Skeletal muscle tissue (tissue), 4 donors: Measurements from ENCODE around the gene ZFYVE27. TPM values are rescaled to one million over a fixed set of nuclear protein-coding genes. Genes with fewer than 3 reads are reported as not detected.

ENCODE experiments used
- H3K27ac ChIP-seq: one replicate; pipeline ENCODE4 v1.7.0; 2013; ENCODE audit warnings: mild to moderate bottlenecking, low read depth, low read length, inconsistent platforms
- H3K27me3 ChIP-seq, 3 donors: one replicate each; pipeline ENCODE4 v1.7.0; 2013; ENCODE audit warnings: low read length in 3 of 3; ENCODE audit not compliant: control insufficient read depth in 3 of 3, insufficient read depth in 3 of 3
- H3K36me3 ChIP-seq, 3 donors: one replicate each; pipeline ENCODE4 v1.7.0; 2013; ENCODE audit warnings: low read length in 3 of 3; ENCODE audit not compliant: control insufficient read depth in 3 of 3, insufficient read depth in 3 of 3
- H3K4me1 ChIP-seq, 3 donors: one replicate each; pipeline ENCODE4 v1.7.0; 2013; ENCODE audit warnings: low read length in 3 of 3, mild to moderate bottlenecking in 3 of 3; ENCODE audit not compliant: control insufficient read depth in 3 of 3, insufficient read depth in 3 of 3
- H3K4me3 ChIP-seq, 3 donors: one replicate each; pipeline ENCODE4 v1.7.0; 2013; ENCODE audit warnings: low read length in 3 of 3
- H3K9ac ChIP-seq, 3 donors: one replicate each; pipeline ENCODE4 v1.7.0; 2013; ENCODE audit warnings: low read length in 3 of 3, mild to moderate bottlenecking in 3 of 3, moderate library complexity in 2 of 3, low read depth in 1 of 3
- H3K9me3 ChIP-seq, 3 donors: one replicate each; pipeline ENCODE4 v1.7.0; 2013; ENCODE audit warnings: low read length in 3 of 3; ENCODE audit not compliant: control insufficient read depth in 3 of 3
- total RNA-seq: library from RNA; depleted of rRNA; stranded (reverse); fragments of >200 nt; gene quantifications from one replicate; pipeline ENCODE4 v1.2.3, GENCODE V29; 2014
- donor health status: Osteomylitis.

The ZFYVE27 gene
- total RNA-seq, 1 donor from 2014 or later, result 8.4 TPM

DNA sequence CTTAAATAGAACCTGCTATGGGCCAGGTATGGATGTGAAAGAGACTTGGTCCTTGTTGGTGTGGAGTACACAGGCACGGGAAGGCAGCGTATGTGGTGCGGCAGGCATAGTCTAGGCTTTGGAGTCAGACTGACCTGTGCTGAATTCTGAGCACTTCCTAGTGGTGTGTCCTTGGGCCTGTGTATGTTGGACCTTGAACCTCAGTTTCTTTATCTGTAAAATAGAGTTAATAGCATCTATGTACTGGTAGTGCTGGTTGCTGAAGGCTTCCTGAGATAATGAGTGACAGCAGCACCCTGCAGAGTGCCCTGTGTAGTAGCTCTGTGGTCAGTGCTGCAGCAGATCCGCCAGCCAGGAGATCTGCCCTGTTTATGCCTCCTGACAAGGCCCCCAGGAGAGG, 40.2 kb downstream of the ZFYVE27 start:
- Histone ChIP-seq H3K4me1 (peaks cover 6 to 10% (median 10%) of the 10 kb centered on the region in 3 donors), H3K9me3 (no peaks in the 10 kb centered on the region), H3K9ac (no peak overlapping the region), H3K4me3 (no peak overlapping the region), H3K36me3 (no peaks in the 10 kb centered on the region), H3K27me3 (peaks cover 14 to 24% (median 17%) of the 10 kb centered on the region in 3 donors), H3K27ac (no peak overlapping the region)

DNA sequence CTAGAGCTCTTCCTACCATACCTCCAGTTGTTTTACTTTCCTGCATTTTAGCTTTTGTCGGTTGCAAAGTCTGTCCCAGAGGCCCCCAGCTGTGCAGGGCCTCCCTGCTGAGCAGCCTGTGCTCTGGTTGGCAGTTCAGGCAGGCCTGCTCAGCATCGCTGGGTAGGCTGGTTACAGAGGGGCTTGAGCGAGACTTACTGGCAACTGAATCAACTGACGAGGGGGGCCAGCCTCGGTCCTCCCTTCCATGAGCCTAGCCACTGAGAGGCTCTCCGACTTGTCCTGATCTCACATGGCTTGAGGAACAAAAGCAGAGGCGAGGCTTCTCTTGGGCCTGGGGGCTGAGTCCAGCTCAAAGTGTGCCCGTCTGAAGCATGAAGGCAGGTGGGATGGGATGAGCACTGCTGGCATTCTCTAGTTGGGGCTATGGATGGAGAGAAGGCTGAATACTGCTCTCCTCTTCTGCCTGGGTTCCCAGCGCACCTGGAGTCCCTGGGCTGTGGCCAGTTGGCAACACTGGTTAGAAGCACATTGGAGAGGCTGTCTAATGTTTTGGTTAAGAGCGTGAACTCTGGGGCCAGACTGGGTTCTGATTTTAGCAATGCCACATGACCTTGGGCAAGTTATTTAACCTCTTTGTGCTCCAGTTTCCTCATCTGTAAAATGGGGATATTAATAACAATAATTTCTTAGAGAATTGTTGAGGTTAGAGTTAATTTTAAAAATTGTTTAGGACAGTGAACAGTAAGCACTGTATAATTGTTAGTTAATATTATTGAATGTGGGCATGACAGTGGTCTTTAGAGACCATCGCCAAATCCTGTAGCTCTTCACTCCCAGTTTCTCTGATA, 41.7 kb downstream of the ZFYVE27 start:
- Histone ChIP-seq H3K36me3 (no peaks in the 10 kb centered on the region), H3K9ac (no peak overlapping the region), H3K9me3 (no peaks in the 10 kb centered on the region), H3K4me1 (peaks cover 6 to 14% (median 13%) of the 10 kb centered on the region in 3 donors), H3K27me3 (peaks cover 1 to 8% (median 3%) of the 10 kb centered on the region in 3 donors), H3K4me3 (no peak overlapping the region), H3K27ac (no peak overlapping the region)

DNA sequence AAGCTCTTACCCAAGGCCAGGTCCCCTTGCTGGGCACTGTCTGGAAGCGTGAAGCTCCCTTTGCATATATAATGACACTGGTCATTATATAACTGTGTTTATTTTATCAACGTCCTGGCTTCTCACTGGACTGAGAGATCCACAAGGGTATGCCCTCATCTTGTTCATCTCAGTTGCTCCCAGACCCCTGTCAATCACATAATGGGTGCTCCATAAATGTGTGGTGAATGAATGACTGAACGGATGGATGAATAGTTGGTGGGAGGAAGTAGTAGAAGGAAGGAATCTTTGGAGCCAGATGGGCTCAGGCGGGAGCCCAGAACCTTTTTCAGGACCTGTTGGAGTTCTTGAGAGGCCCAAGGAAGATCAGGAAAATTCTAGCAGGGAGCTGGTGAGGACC, 42.6 kb downstream of the ZFYVE27 start:
- H3K9ac ChIP-seq, result no peak overlapping the region
- H3K4me1 ChIP-seq, result peaks cover 6 to 14% (median 13%) of the 10 kb centered on the region in 3 donors
- no peaks in the 10 kb centered on the region for H3K9me3 ChIP-seq
- H3K27ac ChIP-seq, result no peak overlapping the region
- H3K27me3 ChIP-seq, result peaks cover 0 to 5% (median 0%) of the 10 kb centered on the region in 3 donors
- H3K4me3 ChIP-seq, result no peak overlapping the region
- no peaks in the 10 kb centered on the region for H3K36me3 ChIP-seq

DNA sequence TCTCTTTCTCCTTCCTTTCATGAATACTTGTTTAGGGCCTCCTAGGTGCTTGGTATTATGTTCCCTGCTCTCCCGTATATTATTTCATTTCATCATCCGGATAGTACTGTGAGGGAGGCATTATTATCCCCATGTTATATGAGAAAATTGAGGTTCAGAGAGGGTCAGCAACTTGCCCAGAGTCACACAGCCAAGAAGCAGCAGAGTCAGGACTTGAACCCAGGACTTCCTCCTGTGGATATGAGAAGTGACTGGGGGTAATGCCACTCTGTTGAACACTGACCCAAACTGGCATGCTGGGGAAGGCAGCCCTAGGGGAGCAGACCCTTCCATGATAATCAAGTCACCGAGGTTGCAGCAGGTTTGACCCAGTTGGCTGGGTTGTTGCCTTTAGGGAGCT, 43.0 kb downstream of the ZFYVE27 start:
- no peaks in the 10 kb centered on the region for H3K9me3 ChIP-seq

DNA sequence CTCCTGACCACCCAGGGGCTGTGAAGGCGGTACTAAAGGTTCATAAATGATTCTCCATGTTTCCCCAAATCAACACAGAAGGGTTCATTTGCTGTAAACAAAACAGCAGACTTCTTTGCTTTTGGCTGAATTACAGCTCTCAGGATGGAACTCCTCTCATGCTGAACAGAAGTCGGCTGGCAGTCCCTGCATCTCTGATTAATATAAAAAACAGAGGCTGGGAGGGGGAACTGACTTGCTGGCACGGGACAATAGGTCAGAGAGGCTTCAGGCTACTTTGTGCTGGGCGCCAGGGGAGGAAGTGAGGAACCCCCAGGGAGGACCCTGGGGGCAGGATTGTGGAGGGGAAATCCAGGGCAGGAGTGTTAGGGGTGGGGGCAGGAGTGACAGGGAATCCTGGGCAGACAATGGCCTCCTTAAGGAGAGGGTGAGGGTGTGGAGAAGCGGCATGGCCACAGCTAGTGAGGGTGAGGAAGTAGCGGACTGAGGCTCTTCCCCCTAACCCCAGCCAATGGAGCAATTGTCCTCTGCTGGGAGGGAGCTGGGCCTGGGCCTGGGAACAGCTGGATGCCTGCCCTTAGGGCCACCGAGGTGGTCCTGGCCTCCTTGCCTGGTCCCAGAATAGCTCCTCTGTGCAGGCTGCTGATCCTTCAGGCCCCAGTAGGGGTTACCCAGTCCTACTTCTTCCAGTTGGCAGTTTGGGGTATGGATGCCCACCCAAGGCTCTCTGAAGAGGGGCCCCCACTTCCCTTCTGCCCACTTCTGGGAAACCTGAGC, 44.1 kb downstream of the ZFYVE27 start:
- H3K27me3 ChIP-seq, result no peaks in the 10 kb centered on the region
- no peaks in the 10 kb centered on the region for H3K36me3 ChIP-seq
- H3K4me1 ChIP-seq, result peaks cover 6 to 14% (median 13%) of the 10 kb centered on the region in 3 donors
- no peak overlapping the region for H3K4me3 ChIP-seq
- H3K9me3 ChIP-seq, result no peaks in the 10 kb centered on the region
- no peak overlapping the region for H3K27ac ChIP-seq
- H3K9ac ChIP-seq, result no peak overlapping the region

More for the DNA sequence above, 43.0 kb downstream of the ZFYVE27 start:
- H3K36me3 ChIP-seq, result no peaks in the 10 kb centered on the region
- peaks cover 6 to 14% (median 13%) of the 10 kb centered on the region in 3 donors for H3K4me1 ChIP-seq
- H3K27ac ChIP-seq, result no peak overlapping the region
- peaks cover 0 to 3% (median 0%) of the 10 kb centered on the region in 3 donors for H3K27me3 ChIP-seq
- no peak overlapping the region for H3K4me3 ChIP-seq
- peak overlapping the region in 1 of 3 donors; percentile 25 for H3K9ac ChIP-seq

DNA sequence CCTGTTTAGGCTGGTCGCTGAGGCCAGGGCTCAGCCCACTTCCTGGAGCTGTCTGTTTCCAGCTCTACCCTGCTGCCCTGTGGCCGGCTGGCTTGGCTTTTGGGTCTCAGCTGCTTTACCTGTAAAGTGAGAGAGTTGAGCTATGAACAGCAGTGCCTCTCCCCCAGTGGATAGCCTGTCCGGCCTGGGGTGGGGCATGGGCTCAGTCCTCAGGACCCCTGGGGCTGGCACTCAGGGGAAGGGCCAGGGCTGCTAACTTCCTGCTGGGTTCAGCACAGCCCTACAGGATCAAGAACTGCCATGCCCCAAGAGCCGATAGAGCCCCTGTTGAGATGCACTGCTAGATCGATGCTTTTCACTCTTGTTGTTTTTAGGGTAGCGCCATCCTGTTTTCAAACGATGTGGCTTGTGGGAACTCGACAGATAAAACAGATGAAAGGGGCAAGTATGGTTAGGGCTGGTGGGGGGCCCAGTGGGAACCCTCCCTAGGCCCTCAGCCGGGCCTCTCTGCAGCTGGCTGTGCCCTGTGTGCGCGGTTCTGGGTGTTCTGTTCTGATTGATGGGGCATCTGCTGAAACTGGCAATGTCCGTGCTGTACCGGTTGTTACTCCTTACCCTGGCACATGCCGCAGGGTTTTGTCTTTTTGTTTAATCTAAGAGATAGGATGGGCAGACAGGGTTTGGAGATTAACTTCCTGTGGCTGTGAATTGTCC, 44.8 kb downstream of the ZFYVE27 start:
- Histone ChIP-seq H3K36me3 (no peaks in the 10 kb centered on the region), H3K4me1 (peaks cover 6 to 14% (median 13%) of the 10 kb centered on the region in 3 donors), H3K27ac (no peak overlapping the region), H3K4me3 (no peak overlapping the region), H3K27me3 (no peaks in the 10 kb centered on the region), H3K9ac (no peak overlapping the region), H3K9me3 (no peaks in the 10 kb centered on the region)

DNA sequence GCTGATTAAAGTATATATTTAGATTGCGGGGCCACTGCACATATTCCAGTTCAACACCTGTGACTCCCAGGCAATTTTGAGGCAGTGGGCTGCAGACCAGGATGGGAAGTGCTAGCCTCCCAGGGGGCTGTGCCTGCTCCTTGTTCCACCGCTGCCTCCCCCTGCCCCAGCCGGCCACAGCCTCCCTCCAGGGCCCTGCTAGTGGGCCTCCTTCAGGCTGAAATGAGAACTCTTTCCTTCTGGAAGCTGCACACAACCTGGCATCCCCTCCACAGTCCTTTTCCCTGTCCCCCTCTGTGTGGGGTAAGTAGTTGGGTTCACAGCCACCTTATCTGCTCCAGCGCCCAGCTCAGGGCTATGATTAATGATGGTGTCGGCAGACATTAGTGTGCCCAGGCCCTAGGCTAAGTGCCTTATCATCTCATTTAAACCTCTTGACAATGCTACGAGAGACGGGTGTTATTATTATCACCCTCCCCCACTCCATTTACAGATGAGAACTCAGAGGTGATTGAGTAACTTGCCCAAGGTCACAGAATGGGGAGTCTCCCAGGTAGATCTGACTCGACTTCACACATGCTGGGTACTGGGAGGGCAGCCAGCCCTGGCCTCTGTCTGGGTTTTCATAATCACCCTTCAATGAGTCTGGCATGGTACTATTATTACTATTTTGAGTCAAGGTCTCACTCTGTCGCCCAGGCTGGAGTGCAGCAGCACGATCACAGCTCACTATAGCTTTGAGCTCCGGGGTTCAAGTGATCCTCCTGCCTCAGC, 45.7 kb downstream of the ZFYVE27 start:
- peaks cover 6 to 14% (median 13%) of the 10 kb centered on the region in 3 donors for H3K4me1 ChIP-seq
- no peaks in the 10 kb centered on the region for H3K9me3 ChIP-seq
- H3K27ac ChIP-seq, result no peak overlapping the region
- H3K36me3 ChIP-seq, result no peaks in the 10 kb centered on the region
- no peak overlapping the region for H3K9ac ChIP-seq
- peaks cover 0 to 3% (median 1%) of the 10 kb centered on the region in 3 donors for H3K27me3 ChIP-seq
- H3K4me3 ChIP-seq, result no peak overlapping the region

DNA sequence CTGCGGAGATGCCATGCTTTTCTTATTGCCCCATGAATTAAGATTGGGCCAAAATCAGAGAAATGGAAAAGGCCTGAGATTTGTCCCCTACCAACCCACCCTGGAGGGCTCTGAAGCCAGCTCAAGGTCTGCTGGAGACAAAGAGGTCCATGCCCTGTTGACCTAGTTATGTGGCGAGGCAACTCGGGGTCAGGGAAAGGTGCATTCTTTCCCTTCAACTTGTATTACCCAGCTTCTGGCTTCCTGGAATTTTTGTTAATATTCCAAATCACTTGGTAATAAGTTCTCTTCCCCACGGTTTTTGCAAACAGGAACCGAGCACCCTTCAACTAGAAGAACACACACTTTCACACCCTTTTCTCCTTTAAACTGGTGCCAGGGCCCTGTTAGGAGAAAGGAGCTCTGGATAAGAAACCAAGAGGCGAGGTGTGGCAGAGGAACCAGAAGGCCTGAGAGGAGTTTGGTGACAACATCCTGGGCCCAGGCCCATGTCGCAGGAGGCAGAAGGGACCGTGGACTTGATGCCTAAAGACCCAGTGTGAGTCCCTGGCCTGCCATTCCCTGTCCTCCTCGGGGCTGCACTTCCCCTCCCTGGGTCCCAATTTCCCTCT, 47.4 kb downstream of the ZFYVE27 start:
- Histone ChIP-seq H3K27ac (no peak overlapping the region), H3K4me1 (peaks cover 6 to 19% (median 14%) of the 10 kb centered on the region in 3 donors), H3K4me3 (no peak overlapping the region), H3K27me3 (peaks cover 3 to 14% (median 7%) of the 10 kb centered on the region in 3 donors), H3K9me3 (no peaks in the 10 kb centered on the region), H3K36me3 (no peaks in the 10 kb centered on the region), H3K9ac (no peak overlapping the region)

DNA sequence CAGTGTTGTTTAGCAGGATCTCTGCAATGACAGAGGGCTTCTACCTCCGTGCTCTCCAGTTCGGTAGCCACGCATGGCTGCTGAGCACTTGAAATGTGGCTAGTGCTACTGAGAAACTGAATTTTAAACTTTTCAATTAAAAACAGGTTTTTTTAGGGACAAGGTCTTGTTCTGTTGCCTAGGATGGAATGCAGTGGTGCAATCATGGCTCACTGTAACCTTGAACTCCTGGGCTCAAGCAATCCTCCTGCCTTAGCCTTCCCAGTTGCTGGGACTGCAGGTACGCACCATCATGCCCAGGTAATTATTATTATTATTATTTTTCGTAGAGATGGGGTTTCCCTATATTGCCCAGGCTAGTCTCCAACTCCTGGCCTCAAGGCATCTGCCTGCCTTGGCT, 48.3 kb downstream of the ZFYVE27 start:
- Histone ChIP-seq H3K4me3 (no peak overlapping the region), H3K9me3 (no peaks in the 10 kb centered on the region), H3K9ac (no peak overlapping the region), H3K4me1 (peaks cover 6 to 19% (median 14%) of the 10 kb centered on the region in 3 donors), H3K27ac (no peak overlapping the region), H3K36me3 (no peaks in the 10 kb centered on the region), H3K27me3 (peaks cover 7 to 19% (median 10%) of the 10 kb centered on the region in 3 donors)
